Suprapubic skin (tissue), 3 donors: ENCODE measurements around the gene GTF3C5.

Experiments
- POLR2A ChIP-seq, 2 donors: fragments of 450-650 bp; IDR thresholded peaks; one replicate each; pipeline ENCODE4 v1.6.1; 2017; ENCODE audit warnings: antibody characterized with exemption in 2 of 2, mild to moderate bottlenecking in 2 of 2, moderate library complexity in 2 of 2
- TF ChIP-seq, protein P1 (sequence below), 2 donors: fragments of 200-600 bp in 1 of 2; fragments of 450-650 bp in 1 of 2; sonication (generic) in 1 of 2; IDR thresholded peaks; one replicate each; pipeline ENCODE4 v1.5.1; 2016 to 2019; ENCODE audit warnings: antibody characterized with exemption in 2 of 2, mild to moderate bottlenecking in 1 of 2, moderate library complexity in 1 of 2

DNA sequence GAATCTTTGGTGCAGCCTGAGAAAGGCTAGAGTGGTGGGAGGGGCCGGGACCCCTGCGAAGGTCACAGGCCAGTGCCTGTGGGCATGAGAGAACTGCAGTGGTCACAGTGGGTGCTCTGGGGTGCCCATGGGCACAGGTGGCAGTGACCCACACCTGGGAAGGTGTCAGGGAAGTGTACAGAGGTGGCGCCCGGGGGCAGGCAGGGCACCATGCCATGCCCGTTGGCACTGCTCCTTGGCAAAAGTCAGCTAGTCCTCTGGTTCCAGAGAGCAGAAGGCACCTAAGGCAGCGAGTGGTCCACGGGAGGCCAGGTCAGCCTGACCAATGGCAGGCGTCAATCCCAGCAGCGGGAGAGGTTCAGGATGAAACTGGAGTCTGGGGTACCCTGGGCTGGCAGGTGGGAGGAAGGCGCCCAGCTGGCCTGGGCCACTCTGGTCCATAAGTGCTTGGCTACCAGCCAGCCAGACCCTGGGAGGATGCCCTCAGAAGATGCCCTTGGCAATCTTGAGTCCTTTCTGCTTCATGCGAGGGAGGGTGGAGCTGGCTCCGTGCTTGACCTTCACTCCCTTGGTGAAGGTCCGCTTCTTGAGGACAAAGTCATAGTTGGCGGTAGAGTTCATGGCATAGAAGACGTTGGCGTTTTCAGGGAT lies 67.4 kb downstream of the GTF3C5 start:
- TF ChIP-seq, protein P1, sequence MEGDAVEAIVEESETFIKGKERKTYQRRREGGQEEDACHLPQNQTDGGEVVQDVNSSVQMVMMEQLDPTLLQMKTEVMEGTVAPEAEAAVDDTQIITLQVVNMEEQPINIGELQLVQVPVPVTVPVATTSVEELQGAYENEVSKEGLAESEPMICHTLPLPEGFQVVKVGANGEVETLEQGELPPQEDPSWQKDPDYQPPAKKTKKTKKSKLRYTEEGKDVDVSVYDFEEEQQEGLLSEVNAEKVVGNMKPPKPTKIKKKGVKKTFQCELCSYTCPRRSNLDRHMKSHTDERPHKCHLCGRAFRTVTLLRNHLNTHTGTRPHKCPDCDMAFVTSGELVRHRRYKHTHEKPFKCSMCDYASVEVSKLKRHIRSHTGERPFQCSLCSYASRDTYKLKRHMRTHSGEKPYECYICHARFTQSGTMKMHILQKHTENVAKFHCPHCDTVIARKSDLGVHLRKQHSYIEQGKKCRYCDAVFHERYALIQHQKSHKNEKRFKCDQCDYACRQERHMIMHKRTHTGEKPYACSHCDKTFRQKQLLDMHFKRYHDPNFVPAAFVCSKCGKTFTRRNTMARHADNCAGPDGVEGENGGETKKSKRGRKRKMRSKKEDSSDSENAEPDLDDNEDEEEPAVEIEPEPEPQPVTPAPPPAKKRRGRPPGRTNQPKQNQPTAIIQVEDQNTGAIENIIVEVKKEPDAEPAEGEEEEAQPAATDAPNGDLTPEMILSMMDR (IDR thresholded peaks at IDR 0.05), result no peak
- TF ChIP-seq POLR2A (IDR thresholded peaks at IDR 0.05), result no peak
